ENCODE data around the gene DDX50.
"Not testable (repeated sequence)": the region's sequence is repeated elsewhere in the genome, so short reads cannot be mapped to it uniquely, and the experiment has no call there.

DDX50 gene

DNA sequence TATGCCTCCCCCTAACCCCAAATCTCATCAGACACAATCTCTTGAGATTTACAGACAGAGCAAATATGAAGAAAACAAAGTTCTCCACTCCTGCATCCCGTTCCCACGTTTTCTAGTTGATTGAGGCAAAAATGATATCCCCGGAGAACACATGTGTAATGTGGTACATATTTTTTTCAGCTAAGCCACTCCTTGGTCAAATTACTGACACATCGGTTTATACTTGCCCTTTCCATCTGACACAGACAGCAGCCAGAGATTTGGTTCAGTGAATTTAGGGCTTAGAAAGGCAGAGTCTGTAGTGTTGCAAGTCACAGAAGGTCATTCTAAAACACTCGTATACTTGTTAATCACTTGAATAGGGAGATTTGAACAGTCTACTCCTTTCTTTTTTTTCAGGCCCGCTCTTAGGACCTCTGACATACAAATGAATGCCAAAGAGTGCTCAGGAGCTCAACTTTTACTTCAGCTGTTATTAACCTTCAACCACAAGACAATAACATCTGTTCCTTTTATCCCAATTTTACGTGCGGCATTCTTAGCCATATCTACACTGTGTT lies 1.8 kb upstream of the DDX50 start:
- Histone ChIP-seq H3K4me1 (ENCODE audit: control insufficient read depth in 5 of 5, insufficient read depth in 5 of 5, low read length in 5 of 5) (peaks cover 9 to 31% (median 25%) of the 10 kb centered on the region in 5 donors), H3K27ac (ENCODE audit: low read depth, low read length) (no peak overlapping the region), H3K36me3 (ENCODE audit: control insufficient read depth in 5 of 5, insufficient read depth in 5 of 5, low read length in 5 of 5) (no peaks in the 10 kb centered on the region), H3K9me3 (ENCODE audit: control insufficient read depth in 5 of 5, low read length in 5 of 5) (no peaks in the 10 kb centered on the region), H3K9ac (ENCODE audit: low read length in 5 of 5) (no peak overlapping the region), H3K4me3 (ENCODE audit: low read depth in 1 of 5, low read length in 5 of 5) (no peak overlapping the region), H3K27me3 (ENCODE audit: control insufficient read depth in 5 of 5, insufficient read depth in 4 of 5, low read length in 5 of 5) (no peaks in the 10 kb centered on the region)

GRCh38 chr10:68900427-68901104 lies 549 bp upstream of the DDX50 start:
- H3K27me3 ChIP-seq (ENCODE audit: control insufficient read depth in 5 of 5, insufficient read depth in 4 of 5, low read length in 5 of 5): no peaks in the 10 kb centered on the region
- H3K4me3 ChIP-seq (ENCODE audit: low read depth in 1 of 5, low read length in 5 of 5): peak overlapping the region; percentile 54 to 97 (median 93)
- H3K27ac ChIP-seq (ENCODE audit: low read depth, low read length): peak overlapping the region; percentile 97
- H3K9ac ChIP-seq (ENCODE audit: low read length in 5 of 5): peak overlapping the region; percentile 91 to 98 (median 96)
- peaks cover 9 to 31% (median 25%) of the 10 kb centered on the region in 5 donors for H3K4me1 ChIP-seq (ENCODE audit: control insufficient read depth in 5 of 5, insufficient read depth in 5 of 5, low read length in 5 of 5)
- H3K36me3 ChIP-seq (ENCODE audit: control insufficient read depth in 5 of 5, insufficient read depth in 5 of 5, low read length in 5 of 5): peaks cover 0 to 4% (median 0%) of the 10 kb centered on the region in 5 donors
- no peaks in the 10 kb centered on the region for H3K9me3 ChIP-seq (ENCODE audit: control insufficient read depth in 5 of 5, low read length in 5 of 5)

GRCh38 chr10:68902382-68902781 lies 1.3 kb downstream of the DDX50 start:
- peak overlapping the region in 4 of 5 donors; percentile 48 to 98 (median 96) for H3K9ac ChIP-seq (ENCODE audit: low read length in 5 of 5)
- H3K4me3 ChIP-seq (ENCODE audit: low read depth in 1 of 5, low read length in 5 of 5): peak overlapping the region in 3 of 5 donors; percentile 93 to 97 (median 94)
- no peak overlapping the region for H3K27ac ChIP-seq (ENCODE audit: low read depth, low read length)
- H3K4me1 ChIP-seq (ENCODE audit: control insufficient read depth in 5 of 5, insufficient read depth in 5 of 5, low read length in 5 of 5): peaks cover 9 to 28% (median 25%) of the 10 kb centered on the region in 5 donors
- H3K36me3 ChIP-seq (ENCODE audit: control insufficient read depth in 5 of 5, insufficient read depth in 5 of 5, low read length in 5 of 5): peaks cover 0 to 10% (median 7%) of the 10 kb centered on the region in 5 donors
- no peaks in the 10 kb centered on the region for H3K9me3 ChIP-seq (ENCODE audit: control insufficient read depth in 5 of 5, low read length in 5 of 5)
- no peaks in the 10 kb centered on the region for H3K27me3 ChIP-seq (ENCODE audit: control insufficient read depth in 5 of 5, insufficient read depth in 4 of 5, low read length in 5 of 5)

GRCh38 chr10:68924593-68924992 lies 23.5 kb downstream of the DDX50 start:
- Histone ChIP-seq H3K27ac (ENCODE audit: low read depth, low read length) (no peak overlapping the region), H3K4me1 (ENCODE audit: control insufficient read depth in 5 of 5, insufficient read depth in 5 of 5, low read length in 5 of 5) (no peaks in the 10 kb centered on the region), H3K36me3 (ENCODE audit: control insufficient read depth in 5 of 5, insufficient read depth in 5 of 5, low read length in 5 of 5) (peaks cover 5 to 34% (median 11%) of the 10 kb centered on the region in 5 donors)

DNA sequence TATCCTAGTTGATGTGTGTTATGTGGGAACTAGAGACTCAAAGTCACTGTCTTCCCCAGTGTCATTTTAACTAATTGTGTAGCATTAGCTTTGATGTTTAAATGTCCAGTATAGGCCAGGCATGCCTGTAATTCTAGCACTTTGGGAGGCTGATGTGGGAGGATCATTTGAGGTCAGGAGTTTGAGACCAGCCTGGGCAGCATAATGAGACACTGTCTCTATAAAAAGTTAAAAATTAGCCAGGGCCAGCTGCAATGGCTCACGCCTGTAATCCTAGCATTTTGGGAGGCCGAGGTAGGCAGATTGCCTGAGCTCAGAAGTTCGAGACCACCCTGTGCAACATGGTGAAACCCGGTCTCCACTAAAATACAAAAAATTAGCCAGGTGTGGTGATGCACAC lies 24.4 kb downstream of the DDX50 start:
- Histone ChIP-seq H3K4me1 (ENCODE audit: control insufficient read depth in 5 of 5, insufficient read depth in 5 of 5, low read length in 5 of 5) (no peaks in the 10 kb centered on the region), H3K27ac (ENCODE audit: low read depth, low read length) (no peak overlapping the region), H3K9ac (ENCODE audit: low read length in 5 of 5) (no peak overlapping the region), H3K9me3 (ENCODE audit: control insufficient read depth in 5 of 5, low read length in 5 of 5) (no peaks in the 10 kb centered on the region), H3K36me3 (ENCODE audit: control insufficient read depth in 5 of 5, insufficient read depth in 5 of 5, low read length in 5 of 5) (peaks cover 9 to 33% (median 11%) of the 10 kb centered on the region in 5 donors), H3K27me3 (ENCODE audit: control insufficient read depth in 5 of 5, insufficient read depth in 4 of 5, low read length in 5 of 5) (no peaks in the 10 kb centered on the region), H3K4me3 (ENCODE audit: low read depth in 1 of 5, low read length in 5 of 5) (no peak overlapping the region)

More at GRCh38 chr10:68924593-68924992, 23.5 kb downstream of the DDX50 start:
- peak overlapping the region in 2 of 5 donors; percentile 8 to 11 for H3K9ac ChIP-seq (ENCODE audit: low read length in 5 of 5)
- H3K9me3 ChIP-seq (ENCODE audit: control insufficient read depth in 5 of 5, low read length in 5 of 5): no peaks in the 10 kb centered on the region
- no peak overlapping the region for H3K4me3 ChIP-seq (ENCODE audit: low read depth in 1 of 5, low read length in 5 of 5)
- H3K27me3 ChIP-seq (ENCODE audit: control insufficient read depth in 5 of 5, insufficient read depth in 4 of 5, low read length in 5 of 5): no peaks in the 10 kb centered on the region

DNA sequence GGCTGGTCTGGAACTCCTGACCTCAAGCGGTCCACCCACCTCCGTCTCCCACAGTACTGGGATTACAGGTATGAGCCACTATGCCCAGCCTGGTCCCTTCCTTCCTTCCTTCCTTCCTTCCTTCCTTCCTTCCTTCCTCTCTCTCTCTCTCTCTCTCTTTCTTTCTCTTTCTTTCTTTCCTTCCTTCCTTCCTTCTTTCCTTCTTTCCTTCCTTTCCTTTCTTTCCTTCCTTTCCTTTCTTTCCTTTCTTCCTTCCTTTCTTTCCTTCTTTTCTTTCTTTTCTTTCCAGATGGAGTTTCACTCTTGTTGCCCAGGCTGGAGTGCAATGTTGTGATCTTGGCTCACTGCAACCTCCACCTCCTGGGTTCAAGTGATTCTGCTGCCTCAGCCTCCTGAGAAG lies 28.0 kb downstream of the DDX50 start:
- not testable (repeated sequence) for H3K27ac ChIP-seq (ENCODE audit: low read depth, low read length); H3K4me1 ChIP-seq (ENCODE audit: control insufficient read depth in 5 of 5, insufficient read depth in 5 of 5, low read length in 5 of 5); H3K9ac ChIP-seq (ENCODE audit: low read length in 5 of 5); H3K9me3 ChIP-seq (ENCODE audit: control insufficient read depth in 5 of 5, low read length in 5 of 5); H3K27me3 ChIP-seq (ENCODE audit: control insufficient read depth in 5 of 5, insufficient read depth in 4 of 5, low read length in 5 of 5); H3K4me3 ChIP-seq (ENCODE audit: low read depth in 1 of 5, low read length in 5 of 5)
- peaks cover 5 to 28% (median 16%) of the 10 kb centered on the region in 5 donors for H3K36me3 ChIP-seq (ENCODE audit: control insufficient read depth in 5 of 5, insufficient read depth in 5 of 5, low read length in 5 of 5)

DNA sequence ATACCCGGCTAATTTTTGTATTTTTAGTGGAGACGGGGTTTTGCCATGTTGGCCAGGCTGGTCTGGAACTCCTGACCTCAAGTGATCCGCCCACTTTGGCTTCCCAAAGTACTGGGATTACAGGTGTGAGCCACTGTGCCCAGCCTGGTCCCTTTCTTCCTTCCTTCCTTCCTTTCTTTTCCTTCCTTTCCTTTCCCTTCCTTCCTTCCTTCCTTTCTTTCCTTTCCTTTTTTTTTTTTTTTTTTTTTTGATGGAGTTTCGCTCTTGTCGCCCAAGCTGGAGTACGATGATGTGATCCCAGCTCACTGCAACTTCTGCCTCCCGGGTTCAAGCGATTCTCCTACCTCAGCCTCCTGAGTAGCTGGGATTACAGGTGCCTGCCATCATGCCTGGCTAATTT lies 28.8 kb downstream of the DDX50 start:
- not testable (repeated sequence) for H3K27ac ChIP-seq (ENCODE audit: low read depth, low read length); H3K4me3 ChIP-seq (ENCODE audit: low read depth in 1 of 5, low read length in 5 of 5); H3K9ac ChIP-seq (ENCODE audit: low read length in 5 of 5); H3K27me3 ChIP-seq (ENCODE audit: control insufficient read depth in 5 of 5, insufficient read depth in 4 of 5, low read length in 5 of 5); H3K4me1 ChIP-seq (ENCODE audit: control insufficient read depth in 5 of 5, insufficient read depth in 5 of 5, low read length in 5 of 5); H3K9me3 ChIP-seq (ENCODE audit: control insufficient read depth in 5 of 5, low read length in 5 of 5)
- H3K36me3 ChIP-seq (ENCODE audit: control insufficient read depth in 5 of 5, insufficient read depth in 5 of 5, low read length in 5 of 5): peaks cover 8 to 29% (median 16%) of the 10 kb centered on the region in 5 donors

DNA sequence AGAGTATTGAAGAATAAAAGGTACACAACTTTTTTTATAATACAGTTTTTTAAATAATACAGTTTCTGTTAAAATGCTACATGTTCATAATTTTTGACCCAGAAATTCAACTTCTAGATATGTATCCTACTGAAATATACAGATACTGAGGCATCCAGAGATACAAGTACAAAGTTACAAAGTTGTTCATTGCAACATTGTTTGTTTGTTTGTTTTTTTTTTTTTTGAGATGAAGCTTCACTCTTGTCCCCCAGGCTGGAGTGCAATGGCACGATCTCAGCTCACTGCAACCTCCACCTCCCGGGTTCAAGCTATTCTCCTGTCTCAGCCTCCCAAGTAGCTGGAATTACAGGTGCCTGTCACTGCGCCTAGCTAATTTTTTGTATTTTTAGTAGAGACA lies 31.7 kb downstream of the DDX50 start:
- not testable (repeated sequence) for H3K4me1 ChIP-seq (ENCODE audit: control insufficient read depth in 5 of 5, insufficient read depth in 5 of 5, low read length in 5 of 5); H3K27me3 ChIP-seq (ENCODE audit: control insufficient read depth in 5 of 5, insufficient read depth in 4 of 5, low read length in 5 of 5); H3K9ac ChIP-seq (ENCODE audit: low read length in 5 of 5); H3K4me3 ChIP-seq (ENCODE audit: low read depth in 1 of 5, low read length in 5 of 5); H3K9me3 ChIP-seq (ENCODE audit: control insufficient read depth in 5 of 5, low read length in 5 of 5); H3K27ac ChIP-seq (ENCODE audit: low read depth, low read length)
- peaks cover 9 to 41% (median 15%) of the 10 kb centered on the region in 5 donors for H3K36me3 ChIP-seq (ENCODE audit: control insufficient read depth in 5 of 5, insufficient read depth in 5 of 5, low read length in 5 of 5)

DNA sequence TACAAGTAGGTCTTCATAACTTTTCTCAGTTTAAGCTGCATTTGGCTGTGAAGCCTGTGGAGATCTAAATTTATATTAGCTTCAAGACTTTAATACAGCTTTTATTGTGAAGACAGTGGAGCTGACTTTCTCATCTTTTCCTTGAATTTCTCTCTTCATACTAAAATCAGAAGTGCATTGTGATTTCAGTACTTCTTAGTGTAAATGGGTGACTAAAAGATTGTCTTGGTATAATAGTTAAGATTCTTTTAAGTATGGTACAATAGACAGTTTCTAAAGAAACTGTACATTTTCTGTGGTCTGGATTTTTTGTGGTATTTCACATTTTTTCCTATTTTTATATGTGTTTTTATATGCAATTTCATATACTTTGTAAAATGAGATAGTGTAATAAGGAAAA lies 33.9 kb downstream of the DDX50 start:
- no peak overlapping the region for H3K9ac ChIP-seq (ENCODE audit: low read length in 5 of 5)
- H3K9me3 ChIP-seq (ENCODE audit: control insufficient read depth in 5 of 5, low read length in 5 of 5): no peaks in the 10 kb centered on the region
- peaks cover 0 to 4% (median 0%) of the 10 kb centered on the region in 5 donors for H3K4me1 ChIP-seq (ENCODE audit: control insufficient read depth in 5 of 5, insufficient read depth in 5 of 5, low read length in 5 of 5)
- peaks cover 9 to 52% (median 26%) of the 10 kb centered on the region in 5 donors for H3K36me3 ChIP-seq (ENCODE audit: control insufficient read depth in 5 of 5, insufficient read depth in 5 of 5, low read length in 5 of 5)
- no peak overlapping the region for H3K4me3 ChIP-seq (ENCODE audit: low read depth in 1 of 5, low read length in 5 of 5)
- no peaks in the 10 kb centered on the region for H3K27me3 ChIP-seq (ENCODE audit: control insufficient read depth in 5 of 5, insufficient read depth in 4 of 5, low read length in 5 of 5)
- H3K27ac ChIP-seq (ENCODE audit: low read depth, low read length): no peak overlapping the region

DNA sequence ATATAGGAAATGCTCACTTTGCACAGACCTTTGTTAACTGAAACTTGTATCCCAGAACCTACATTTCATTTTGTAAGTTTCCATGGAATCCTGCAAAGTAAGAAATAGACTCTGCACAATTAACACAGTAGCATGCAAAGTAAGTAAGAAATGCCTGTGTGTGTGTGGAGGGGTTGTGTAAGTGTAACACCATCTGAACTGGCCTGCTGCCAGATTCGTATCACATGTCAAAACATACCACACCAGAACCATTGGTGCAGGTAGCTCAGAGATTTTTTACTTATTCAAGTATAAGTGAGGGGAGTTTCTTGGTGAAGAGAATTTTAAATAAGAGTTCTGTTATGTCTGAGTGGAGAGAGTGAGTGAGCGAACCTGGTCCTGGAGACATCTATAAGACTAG lies 37.0 kb downstream of the DDX50 start:
- Histone ChIP-seq H3K27me3 (ENCODE audit: control insufficient read depth in 5 of 5, insufficient read depth in 4 of 5, low read length in 5 of 5) (no peaks in the 10 kb centered on the region), H3K4me1 (ENCODE audit: control insufficient read depth in 5 of 5, insufficient read depth in 5 of 5, low read length in 5 of 5) (no peaks in the 10 kb centered on the region), H3K9me3 (ENCODE audit: control insufficient read depth in 5 of 5, low read length in 5 of 5) (no peaks in the 10 kb centered on the region), H3K36me3 (ENCODE audit: control insufficient read depth in 5 of 5, insufficient read depth in 5 of 5, low read length in 5 of 5) (peaks cover 13 to 57% (median 22%) of the 10 kb centered on the region in 5 donors), H3K27ac (ENCODE audit: low read depth, low read length) (no peak overlapping the region), H3K4me3 (ENCODE audit: low read depth in 1 of 5, low read length in 5 of 5) (no peak overlapping the region), H3K9ac (ENCODE audit: low read length in 5 of 5) (no peak overlapping the region)

Measured in subcutaneous abdominal adipose tissue (tissue), 5 donors.